HG03432 (cell line): ENCODE results near the gene NAALADL2.

Experiments
- ATAC-seq: cut with Tn5 transposase; IDR thresholded peaks from one replicate; pipeline ENCODE4 v1.9.1; 2021; ENCODE audit warnings: mild to moderate bottlenecking, moderate library complexity; ENCODE audit not compliant: unreplicated experiment

The NAALADL2 gene

DNA sequence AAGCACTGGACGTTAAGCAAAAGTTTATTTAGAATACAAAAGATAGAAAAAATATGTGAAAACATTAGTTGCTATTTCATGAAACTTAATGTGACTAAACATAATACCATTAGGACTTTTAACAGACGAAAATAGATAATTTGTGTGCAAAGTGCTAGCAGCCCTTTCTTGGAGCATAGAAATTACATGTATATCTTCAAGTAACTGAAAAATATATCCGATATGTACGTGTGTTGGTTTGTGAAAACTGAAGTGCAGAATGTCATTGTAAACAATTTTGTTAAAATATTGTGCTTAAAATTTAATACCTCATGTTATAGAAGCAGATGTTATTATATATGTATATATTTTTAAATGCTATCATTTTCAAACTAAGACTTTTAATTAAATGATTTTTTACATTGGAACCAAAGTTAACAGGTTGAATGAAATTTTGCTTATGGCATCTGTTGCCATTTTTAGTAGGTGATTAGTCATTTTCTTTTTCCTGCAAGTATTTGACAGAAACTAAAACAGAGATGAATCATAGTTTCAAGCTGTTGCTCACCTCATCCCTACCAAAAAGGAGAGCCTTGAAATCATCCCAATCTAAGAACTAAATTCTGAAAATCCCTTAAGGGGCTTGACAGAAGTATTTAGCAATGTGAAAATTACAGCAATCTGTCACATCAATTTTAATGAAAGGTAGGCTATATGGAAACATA lies 334.8 kb downstream of the NAALADL2 start:
- peak; percentile 87 for ATAC-seq

DNA sequence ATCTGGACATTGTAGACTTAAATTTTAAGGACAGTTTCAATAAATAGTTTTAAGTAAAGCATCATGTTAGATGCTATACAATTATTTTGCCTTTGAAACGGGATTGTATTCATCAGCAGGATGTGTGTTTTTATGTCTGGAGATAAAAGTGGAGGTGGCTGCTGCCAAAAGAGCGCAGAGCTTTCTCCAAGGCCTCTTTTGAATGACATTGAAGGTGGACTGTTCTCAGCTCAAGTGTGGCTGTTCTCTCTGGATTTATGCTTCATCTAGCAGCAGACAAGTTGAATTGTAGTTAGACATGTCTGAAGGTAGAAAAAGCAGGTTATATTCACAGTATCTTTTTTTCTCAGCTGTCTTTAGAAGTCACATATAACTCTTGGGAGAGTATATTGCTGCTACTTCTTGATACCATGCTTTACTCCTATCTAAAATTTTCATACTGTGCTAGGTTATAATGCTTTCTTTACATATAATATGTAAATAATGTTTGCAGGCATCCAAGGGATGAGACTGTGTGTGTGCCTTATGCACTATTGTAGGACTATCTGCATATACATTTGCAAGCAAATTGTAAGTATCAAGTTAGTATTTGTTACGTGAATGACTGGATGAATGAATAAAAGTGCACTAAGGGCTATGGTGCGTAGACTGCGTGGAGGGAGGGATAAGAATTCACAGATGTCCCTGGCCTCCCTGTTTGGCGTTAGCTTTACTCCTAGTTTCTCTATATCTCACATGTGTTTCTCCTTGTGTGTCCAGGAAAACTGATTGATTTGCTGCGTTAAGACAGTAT lies 340.1 kb downstream of the NAALADL2 start:
- ATAC-seq = no peak

DNA sequence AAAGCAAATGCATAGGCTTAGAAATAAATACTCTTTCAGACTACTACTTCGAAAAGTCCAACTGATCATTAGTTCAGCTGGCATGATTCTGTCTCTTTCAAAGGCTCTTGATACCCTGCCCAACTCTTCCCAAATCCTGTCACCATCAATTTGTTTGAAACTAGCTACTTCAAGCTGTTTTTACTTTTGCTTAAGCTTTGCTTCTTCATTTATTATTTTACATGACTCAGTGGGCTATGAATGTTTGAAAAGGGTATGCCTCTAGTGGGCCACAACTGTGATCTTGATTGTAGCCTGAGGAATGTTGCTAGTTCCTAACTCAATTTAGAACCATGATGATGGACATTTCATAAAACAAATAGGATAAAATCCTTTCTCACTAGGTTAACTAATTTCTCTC lies 340.8 kb downstream of the NAALADL2 start:
- no peak for ATAC-seq

DNA sequence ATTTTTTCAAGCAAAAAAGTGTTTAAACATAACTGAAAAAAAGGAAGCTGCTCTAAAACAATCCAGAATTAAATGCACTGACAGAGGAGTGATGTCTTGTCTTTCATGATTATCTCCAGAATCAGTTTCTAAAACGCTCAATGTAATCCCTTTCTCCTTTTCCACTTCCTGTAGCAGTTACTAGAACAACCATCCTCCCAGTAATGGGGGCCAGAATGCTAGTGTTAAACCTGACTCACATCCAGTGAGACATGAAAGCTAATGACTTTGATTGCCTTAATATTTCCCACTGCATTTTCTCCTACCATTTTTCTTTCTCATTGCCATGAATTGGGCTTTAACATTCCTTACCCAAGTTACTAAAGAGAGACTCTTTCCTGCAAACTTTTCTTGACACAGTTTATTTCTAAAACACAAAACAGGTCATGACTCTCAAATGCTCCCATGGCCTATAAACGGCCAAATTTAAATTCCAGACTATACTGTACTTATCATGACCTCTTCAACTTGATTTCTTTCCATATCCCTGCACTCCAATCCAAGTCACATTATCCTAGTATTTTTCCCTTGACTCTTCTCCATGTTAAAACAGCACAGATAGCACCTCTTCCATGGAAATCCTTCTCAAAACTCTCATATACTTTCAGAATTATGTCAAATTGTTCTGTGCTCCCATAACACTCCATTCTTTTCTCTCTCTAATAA lies 341.4 kb downstream of the NAALADL2 start:
- ATAC-seq = no peak

DNA sequence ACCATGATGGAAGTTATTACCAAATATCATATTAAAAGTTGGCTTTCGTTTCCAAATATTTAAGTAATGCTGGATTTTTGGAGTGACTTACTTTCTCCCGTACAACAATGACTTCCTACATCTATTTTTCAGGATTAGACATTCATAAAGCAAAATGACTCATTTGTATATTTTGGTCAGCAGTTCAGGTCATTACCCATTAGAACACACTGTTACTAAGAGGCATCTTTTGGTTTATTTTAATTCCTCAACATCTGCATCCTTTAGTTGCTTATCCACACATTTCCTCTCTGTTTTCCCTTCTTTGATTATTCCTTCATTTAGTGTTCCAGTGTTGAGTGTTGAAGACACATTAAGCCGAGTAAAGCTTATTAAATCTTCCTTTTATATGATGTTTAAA lies 348.2 kb downstream of the NAALADL2 start:
- no peak for ATAC-seq

DNA sequence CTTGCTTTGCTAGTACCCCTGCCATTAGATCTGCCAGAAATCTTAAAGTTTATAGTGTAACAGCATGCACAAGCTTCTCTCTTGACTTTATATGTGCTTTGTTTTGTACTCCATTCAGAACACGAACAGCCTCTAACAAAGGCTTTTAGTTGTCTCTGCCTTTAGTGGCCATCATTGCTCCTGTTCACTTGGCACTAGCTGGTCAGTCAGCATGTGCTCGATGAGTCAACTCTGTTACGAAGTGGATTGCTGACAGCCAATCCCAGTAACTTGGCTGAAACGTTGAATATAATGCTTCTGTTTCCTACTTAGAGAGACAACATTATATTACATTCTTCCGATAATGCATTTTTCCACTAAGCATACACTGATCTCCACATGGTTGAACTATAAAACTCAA lies 349.2 kb downstream of the NAALADL2 start:
- ATAC-seq = no peak

DNA sequence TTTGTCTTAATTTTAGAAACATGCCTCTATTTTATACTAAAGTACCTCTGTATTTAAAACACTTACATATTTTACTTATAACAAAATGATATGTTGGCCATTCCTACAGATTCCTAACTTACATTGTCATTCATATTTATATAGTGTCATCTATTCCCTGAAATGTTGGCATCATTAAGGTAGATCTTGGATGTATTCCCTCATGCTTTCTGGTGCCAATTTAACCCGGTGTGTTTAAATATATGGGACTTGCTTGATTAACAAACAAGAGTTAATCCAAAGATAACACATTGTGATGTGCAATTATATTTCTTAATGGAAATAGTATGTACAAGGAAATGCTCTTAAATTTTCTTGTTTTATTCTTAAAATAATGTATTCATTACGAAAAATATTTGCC lies 352.3 kb downstream of the NAALADL2 start:
- no peak for ATAC-seq

DNA sequence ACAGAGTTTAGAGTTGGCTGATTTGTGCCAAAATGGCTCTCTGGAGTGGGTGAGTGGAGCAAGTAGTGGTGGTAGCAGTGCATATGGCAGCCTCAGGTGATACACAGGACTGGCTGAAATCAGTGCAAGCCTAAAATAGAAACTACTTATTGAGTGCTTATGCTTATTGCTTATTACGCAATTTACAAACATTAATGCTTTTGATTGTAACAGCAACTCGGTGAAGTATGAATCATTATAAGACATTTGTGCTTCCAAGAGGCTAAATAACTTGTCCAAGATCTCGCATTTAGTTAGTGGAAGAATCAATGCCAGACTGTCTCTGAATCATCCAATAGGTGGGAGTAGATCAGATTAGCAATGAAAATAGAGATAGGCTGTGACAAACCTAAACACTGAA lies 353.8 kb downstream of the NAALADL2 start:
- no peak for ATAC-seq

DNA sequence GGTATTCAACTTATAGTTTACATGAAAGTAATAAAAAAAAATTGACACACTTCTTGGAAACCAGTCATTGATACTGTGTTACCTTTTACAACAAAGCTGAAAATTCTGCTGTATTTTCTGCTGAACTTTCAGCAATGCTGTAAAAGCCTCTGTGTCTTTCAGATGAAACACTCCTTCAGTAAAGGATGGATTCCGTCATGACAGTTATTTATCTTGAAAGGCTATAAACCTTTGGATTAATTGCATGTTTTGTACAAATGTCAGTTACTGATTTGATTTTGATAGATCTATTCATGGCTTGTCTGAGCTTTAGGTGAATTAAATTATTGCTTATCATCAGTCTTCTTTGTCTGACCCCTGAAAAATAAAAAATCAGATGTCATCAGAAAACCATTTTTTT lies 355.1 kb downstream of the NAALADL2 start:
- no peak for ATAC-seq

DNA sequence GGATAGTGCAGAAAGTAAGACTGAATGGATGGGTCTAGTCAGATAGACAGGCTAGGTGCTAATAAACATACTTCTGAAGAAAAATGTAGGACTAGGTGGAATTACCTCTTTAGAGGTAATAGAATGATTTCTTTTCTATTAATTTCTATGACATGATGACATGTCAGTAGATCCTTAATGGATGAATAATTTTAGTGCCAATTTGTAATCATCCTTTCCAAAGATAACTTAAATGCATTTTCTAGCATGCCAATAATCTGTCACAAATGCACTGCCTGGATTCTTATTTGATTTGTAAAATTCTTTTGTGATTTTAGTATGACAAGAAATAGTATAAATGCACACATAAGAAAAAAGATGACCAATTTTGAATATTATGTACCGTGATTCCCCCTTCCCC lies 356.7 kb downstream of the NAALADL2 start:
- ATAC-seq = no peak

DNA sequence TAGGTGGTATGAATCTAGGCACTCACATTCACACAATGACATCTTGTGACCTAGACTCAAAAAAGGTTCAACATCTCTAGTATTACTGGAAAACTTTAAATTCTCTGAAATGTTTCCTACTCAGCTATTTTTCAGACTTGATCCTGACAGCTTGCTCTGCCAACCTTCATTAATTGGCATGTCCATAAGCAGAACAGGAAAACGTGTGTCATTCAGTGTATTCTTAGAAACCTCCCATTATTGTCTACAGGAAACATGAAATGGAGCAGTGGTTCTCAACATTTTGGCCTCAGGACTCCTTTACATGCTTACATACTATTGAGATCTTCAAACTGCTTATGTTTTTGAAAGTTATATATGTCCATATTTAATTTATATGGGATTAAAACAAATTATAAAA lies 363.2 kb downstream of the NAALADL2 start:
- ATAC-seq = no peak

DNA sequence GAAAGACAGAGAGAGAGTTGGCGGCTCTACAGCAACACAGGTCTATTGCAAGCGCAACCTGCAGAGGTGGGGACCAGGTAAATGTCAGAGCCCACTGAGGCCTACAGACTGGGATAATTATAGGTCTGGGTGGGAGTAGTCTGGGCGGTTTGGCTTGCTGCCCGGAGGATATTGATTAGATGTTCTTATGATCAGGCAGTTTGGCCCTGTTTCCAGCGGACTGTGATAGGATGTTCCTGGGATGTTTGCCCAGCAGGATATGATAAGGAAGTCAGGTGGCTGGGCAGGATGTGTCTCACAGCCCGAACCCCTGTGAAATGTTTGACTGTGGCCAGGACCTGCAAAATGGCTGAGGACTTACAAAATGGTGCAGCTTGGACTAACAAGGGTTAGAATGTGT lies 364.9 kb downstream of the NAALADL2 start:
- ATAC-seq = no peak

DNA sequence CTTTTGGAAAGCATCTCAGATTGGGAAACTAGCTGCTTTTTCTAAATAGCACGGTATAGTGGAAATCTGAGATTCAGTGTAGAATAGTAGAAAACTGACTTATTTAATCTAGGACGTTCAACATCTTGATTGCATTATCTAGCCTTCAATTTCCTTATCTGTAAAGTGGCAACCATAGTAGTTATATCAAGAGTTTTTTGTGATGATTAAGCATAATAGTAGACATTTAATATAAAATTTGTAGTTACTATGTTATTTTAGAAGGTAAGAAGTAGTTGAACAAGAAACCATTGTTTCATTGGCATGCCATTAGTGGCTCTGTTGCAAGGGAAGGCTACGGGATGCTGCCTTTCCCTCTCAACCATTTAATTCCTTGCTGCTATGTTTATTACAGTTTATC lies 367.3 kb downstream of the NAALADL2 start:
- ATAC-seq = no peak

DNA sequence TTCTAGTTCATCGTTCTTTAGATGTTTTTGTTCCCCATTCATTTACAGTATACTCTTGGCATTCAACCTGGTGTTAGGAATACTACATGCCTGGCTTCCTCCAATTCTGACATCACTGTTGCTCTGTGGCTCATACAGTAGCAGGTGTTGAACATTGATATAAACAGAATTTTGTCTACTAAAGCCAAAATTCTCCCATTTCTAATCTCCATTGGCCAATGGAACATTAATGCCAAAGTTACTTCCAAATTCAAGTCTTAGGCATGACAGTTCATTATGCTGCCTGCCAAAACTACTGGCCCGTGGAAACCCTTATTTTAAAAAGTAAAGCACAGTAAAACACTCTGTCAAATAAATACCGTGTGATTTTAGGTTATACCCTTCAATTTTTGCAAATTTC lies 368.0 kb downstream of the NAALADL2 start:
- no peak for ATAC-seq

DNA sequence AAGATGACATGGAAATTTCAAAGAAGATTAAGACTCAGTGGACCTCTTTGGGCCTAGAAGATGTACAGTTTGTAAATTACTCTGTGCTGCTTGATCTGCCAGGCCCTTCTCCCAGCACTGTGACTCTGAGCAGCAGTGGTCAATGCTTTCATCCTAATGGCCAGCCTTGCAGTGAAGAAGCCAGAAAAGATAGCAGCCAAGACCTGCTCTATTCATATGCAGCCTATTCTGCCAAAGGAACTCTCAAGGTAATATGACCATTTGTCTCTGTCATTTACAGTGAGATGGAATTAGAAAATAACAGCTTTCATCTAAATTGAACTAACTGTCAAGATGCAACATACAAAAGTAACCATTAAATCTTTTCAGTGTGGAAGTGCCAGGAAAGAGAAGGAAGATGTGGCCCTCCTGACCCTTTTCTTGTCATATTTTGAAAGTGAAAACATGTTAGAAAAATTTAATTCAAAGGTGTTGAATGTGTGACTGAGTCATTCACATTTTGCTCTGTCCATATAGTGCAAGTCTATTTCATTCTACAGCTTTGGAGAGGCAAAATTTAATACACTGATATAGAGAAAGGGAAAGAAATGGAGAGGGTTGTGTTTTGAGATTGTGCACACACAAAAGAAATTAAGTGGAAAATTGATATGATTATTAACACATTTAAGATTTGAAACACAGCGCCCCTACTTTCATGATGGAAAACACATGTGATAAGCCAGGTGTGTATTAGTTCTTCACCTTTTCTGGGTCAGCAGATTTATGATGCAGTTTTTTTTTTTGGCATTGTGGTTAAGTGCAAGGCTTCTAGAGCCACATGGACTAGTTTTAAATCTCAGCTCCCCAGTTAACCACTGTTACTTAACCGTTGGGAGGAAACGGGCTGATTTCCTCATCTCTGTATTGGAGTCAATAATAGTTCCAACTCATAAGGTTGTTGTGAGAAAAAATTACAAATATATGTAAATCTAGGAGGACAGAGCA lies 375.1 kb downstream of the NAALADL2 start:
- ATAC-seq = no peak

DNA sequence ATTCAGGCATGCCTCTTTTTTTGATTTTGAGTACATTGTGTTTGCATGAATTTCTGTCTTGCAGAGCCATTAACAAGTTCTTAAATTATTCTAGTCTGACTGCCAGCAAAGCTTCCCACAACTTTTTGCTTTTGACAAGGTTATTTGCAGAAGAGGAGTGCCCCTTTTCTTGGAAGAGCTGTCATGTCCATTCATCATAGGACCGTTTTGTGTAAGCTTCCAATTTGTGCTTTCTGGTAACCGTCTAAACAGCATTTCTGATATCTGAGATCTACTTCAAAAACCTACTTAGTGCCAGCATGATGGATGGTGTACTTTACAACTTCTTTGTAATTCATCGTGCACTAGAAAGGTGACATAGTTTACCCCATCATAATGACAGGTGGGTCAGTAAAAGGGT lies 379.7 kb downstream of the NAALADL2 start:
- no peak for ATAC-seq

DNA sequence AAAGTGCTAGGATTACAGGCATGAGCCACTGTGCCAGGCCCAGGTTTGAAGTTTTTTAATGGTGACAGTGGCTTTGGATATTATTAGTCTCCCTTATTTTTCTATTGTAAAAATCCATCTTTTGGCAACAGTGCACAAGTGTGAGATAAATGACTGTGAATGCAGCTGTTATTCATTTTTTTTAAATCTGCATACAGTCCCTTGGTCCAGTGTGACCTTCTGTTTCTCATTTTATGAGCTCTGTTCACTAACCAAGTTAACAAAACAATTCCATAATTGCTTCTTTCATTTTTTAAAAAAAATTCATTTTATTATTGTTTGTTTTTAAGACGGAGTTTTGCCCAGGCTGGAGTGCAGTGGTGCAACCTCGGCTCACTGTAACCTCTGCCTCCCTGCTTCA lies 381.8 kb downstream of the NAALADL2 start:
- no peak for ATAC-seq

DNA sequence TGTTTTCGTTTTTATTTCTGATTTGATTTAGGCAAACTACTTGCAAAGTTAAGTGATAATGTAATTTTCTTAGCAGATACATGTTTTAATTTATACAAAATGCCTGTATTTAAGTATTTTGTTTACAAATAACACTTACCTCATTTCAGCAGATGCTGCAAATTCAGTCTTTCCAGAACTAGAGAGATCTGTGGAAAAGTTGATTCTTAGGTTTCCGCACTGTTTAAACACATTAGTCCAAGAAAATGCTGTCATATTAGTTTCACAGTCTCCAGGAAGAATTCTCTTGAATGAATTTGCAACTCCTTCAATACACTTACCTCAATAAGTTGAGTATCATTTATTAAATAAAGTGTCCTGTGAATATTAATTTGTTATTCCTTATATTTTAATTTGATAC lies 383.1 kb downstream of the NAALADL2 start:
- no peak for ATAC-seq

DNA sequence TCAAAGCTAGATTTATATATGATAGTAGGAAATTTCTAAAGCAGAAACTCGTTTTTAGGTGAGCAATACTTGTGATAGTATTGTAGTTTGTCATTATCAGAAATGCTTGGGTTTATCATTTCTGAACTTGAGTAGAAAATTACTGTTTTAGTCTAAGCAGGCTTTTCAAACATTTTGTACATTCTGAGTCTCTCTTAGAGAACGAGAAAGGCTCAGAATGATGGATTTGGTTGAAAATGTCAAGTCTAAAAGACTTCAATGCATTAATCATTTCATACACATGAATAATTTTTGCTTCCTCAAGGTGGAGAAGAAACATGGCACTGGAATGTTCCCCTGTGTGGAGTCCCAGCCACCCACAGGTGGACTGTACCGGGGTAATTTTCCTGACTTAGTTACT lies 387.1 kb downstream of the NAALADL2 start:
- ATAC-seq = no peak

DNA sequence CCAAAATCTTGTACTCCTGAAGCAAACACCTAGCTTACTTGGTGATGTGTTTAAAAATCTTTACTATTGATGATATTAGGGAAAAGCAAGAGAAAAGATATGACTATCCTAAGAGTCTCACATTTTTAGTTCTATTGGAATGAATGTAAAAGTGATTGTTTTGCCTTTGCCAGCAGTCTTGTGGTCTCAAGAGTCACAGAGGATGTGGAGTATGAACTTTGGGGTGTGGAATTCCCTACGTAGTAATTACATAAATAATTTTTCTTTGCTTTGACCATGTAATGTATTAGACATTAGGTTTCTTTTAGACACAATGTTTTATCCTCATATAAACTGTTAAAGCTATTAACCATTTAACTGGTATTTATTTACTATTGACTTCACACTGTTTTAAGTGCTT lies 387.6 kb downstream of the NAALADL2 start:
- ATAC-seq = no peak

DNA sequence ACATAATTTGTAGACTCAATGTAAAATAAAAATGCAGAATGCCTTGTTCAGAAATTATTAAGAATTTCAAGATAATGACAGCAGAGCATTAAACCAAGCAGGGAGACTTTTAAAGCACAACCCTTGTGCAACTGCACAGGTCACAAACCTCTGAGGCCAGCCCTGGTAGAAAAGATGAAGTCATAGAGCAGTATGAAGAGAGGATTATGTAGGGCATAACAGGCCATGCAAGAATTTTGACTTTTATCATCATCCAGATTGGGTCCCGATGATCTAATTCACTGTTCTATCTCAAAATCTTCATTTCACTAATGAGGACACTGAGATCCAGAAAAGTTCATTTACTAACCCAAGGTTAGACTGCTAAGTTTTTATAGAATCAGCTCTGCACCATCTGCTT lies 388.5 kb downstream of the NAALADL2 start:
- no peak for ATAC-seq
